K562 (cell line): Measurements from ENCODE around the gene FSTL4. TPM values are rescaled to one million over a fixed set of nuclear protein-coding genes. Genes with fewer than 3 reads are reported as not detected.

Experiments
- ATAC-seq: fragments of 200-7000 bp; cut with Tn5 transposase; 3 replicates; pipeline ENCODE4 v1.9.1; 2020; ENCODE audit warnings: moderate library complexity
- BruUV-seq: library from RNA; stranded (reverse); fragments of 400-500 nt; replicated peaks from 2 replicates; lab custom pipeline; 2021; lab: Mats Ljungman, UMichigan
- CTCF ChIA-PET: fragments of 300-600 bp; formaldehyde crosslinking; extraction: SDS; loops from one replicate; lab custom pipeline; 2021; ENCODE audit warnings: low intra/inter-chr PET ratio; lab: Yijun Ruan, JAX
- POLR2A ChIA-PET: fragments of 300-600, 350-650 bp; sonication (Branson Sonifier 250); formaldehyde crosslinking; extraction: SDS; loops from one replicate; lab custom pipeline; 2021; ENCODE audit warnings: antibody characterized with exemption, inconsistent platforms; lab: Yijun Ruan, JAX
- DNase-seq, 4 experiments: peaks; one replicate each; pipeline versions ENCODE4 v3.0.0 to v3.0.0-alpha.2; 2011 to 2018; ENCODE audit warnings: low spot score in 3 of 4, mixed read lengths in 3 of 4; ENCODE audit errors: extremely low read depth in 1 of 4
- FAIRE-seq: peaks from 2 replicates; lab custom pipeline; 2011; peaks lifted over from hg19 to GRCh38; lab: Jason Lieb, UNC
- H2AFZ ChIP-seq: 2 replicates; pipeline ENCODE4 v1.6.0; 2011; ENCODE audit warnings: low read depth, low read length, control low read depth, inconsistent platforms
- H3K27ac ChIP-seq: fragments of 200-600 bp; 3 replicates; pipeline ENCODE4 v1.8.0; 2011; ENCODE audit warnings: low read depth, mild to moderate bottlenecking, control low read depth, inconsistent platforms, low read length, moderate library complexity, mixed read lengths; ENCODE audit errors: extremely low read depth
- H3K27me3 ChIP-seq, 2 experiments: fragments of 300-600 bp in 1 of 2; 2 replicates in 1 of 2; 3 replicates in 1 of 2; pipeline versions ENCODE4 v1.6.0 to v1.8.0; 2011; ENCODE audit warnings: inconsistent platforms in 2 of 2, low read length in 2 of 2, mild to moderate bottlenecking in 1 of 2, mixed read lengths in 1 of 2, moderate library complexity in 1 of 2; ENCODE audit not compliant: control insufficient read depth in 2 of 2, insufficient read depth in 2 of 2
- H3K36me3 ChIP-seq: fragments of 300-600 bp; 3 replicates; pipeline ENCODE4 v1.8.0; 2011; ENCODE audit warnings: mild to moderate bottlenecking, low read length, inconsistent platforms; ENCODE audit not compliant: control insufficient read depth, insufficient read depth
- H3K4me1 ChIP-seq, 2 experiments: fragments of 200-600 bp in 1 of 2; replicated peaks in 1 of 2; 2 replicates in 1 of 2; 3 replicates in 1 of 2; pipeline versions ENCODE4 v1.5.1 to v1.8.0; 2011; ENCODE audit warnings: inconsistent platforms in 2 of 2, low read length in 2 of 2, mild to moderate bottlenecking in 1 of 2, mixed read lengths in 1 of 2, moderate library complexity in 1 of 2; ENCODE audit not compliant: control insufficient read depth in 2 of 2, insufficient read depth in 2 of 2
- H3K4me2 ChIP-seq: 2 replicates; pipeline ENCODE4 v1.6.1; 2011; ENCODE audit warnings: low read length, control low read depth, inconsistent platforms, mixed read lengths; ENCODE audit not compliant: insufficient read depth
- H3K4me3 ChIP-seq: fragments of 200-600 bp; sonication (generic), shearing (Covaris generic); 2 replicates; pipeline ENCODE4 v1.5.1; 2016; ENCODE audit warnings: control low read depth, inconsistent platforms
- H3K79me2 ChIP-seq: fragments of 200-600 bp; 3 replicates; pipeline ENCODE4 v1.8.0; 2011; ENCODE audit warnings: low read length, inconsistent platforms; ENCODE audit not compliant: control insufficient read depth, insufficient read depth
- H3K9ac ChIP-seq, 2 experiments: 2 replicates each; pipeline versions ENCODE4 v1.6.0 to v1.6.1; 2011; ENCODE audit warnings: low read depth in 2 of 2, low read length in 2 of 2, control low read depth in 1 of 2, inconsistent platforms in 1 of 2, mild to moderate bottlenecking in 1 of 2, mixed read lengths in 1 of 2; ENCODE audit not compliant: insufficient read depth in 1 of 2
- H3K9me1 ChIP-seq: one replicate; pipeline ENCODE4 v1.6.0; 2011; ENCODE audit warnings: inconsistent platforms, mild to moderate bottlenecking, low read length, moderate library complexity; ENCODE audit not compliant: control insufficient read depth, insufficient read depth
- H3K9me3 ChIP-seq: replicated peaks from 2 replicates; pipeline ENCODE4 v1.5.1; 2011; ENCODE audit warnings: low read depth, low read length, inconsistent platforms; ENCODE audit not compliant: control insufficient read depth, insufficient read depth
- H4K20me1 ChIP-seq: replicated peaks from 2 replicates; pipeline ENCODE4 v1.6.1; 2011; ENCODE audit warnings: low read length, inconsistent platforms, mixed read lengths; ENCODE audit not compliant: control insufficient read depth, insufficient read depth
- CBFA2T2 ChIP-seq: fragments of 450-650 bp; conservative IDR thresholded peaks from 2 replicates; pipeline ENCODE4 v1.6.1; 2017; ENCODE audit warnings: mild to moderate bottlenecking
- CXXC5 ChIP-seq: fragments of 250-450 bp; sonication (Bioruptor Pico); IDR thresholded peaks from 2 replicates; pipeline ENCODE4 v1.8.0; 2022; ENCODE audit warnings: inconsistent platforms, mild to moderate bottlenecking, moderate library complexity
- E2F6 ChIP-seq, 2 experiments: IDR thresholded peaks; 2 replicates each; pipeline ENCODE4 v1.6.1; 2011; ENCODE audit warnings: borderline replicate concordance in 1 of 2, control low read depth in 1 of 2, low read depth in 1 of 2, low read length in 1 of 2, mild to moderate bottlenecking in 1 of 2, mixed read lengths in 1 of 2, moderate library complexity in 1 of 2; ENCODE audit not compliant: insufficient read depth in 1 of 2, insufficient read length in 1 of 2, poor library complexity in 1 of 2, severe bottlenecking in 1 of 2; ENCODE audit errors: extremely low read depth in 1 of 2
- FOXK1 ChIP-seq: sonication (generic); formaldehyde crosslinking; IDR thresholded peaks from 2 replicates; pipeline ENCODE4 v1.8.0; 2022; ENCODE audit warnings: missing genetic modification reagents, mild to moderate bottlenecking, borderline replicate concordance
- HDAC1 ChIP-seq, 2 experiments: fragments of 450-650 bp; IDR thresholded peaks; 2 replicates each; pipeline ENCODE4 v1.6.1; 2016 to 2017; ENCODE audit warnings: inconsistent platforms in 1 of 2, mild to moderate bottlenecking in 1 of 2, moderate library complexity in 1 of 2
- HNRNPUL1 ChIP-seq: fragments of 200-400 bp; formaldehyde crosslinking; IDR thresholded peaks from 2 replicates; pipeline ENCODE4 v1.6.1; 2017; ENCODE audit warnings: low read length
- IRF1 ChIP-seq: sonication (generic); formaldehyde crosslinking; IDR thresholded peaks from 2 replicates; pipeline ENCODE4 v1.8.0; 2022; ENCODE audit warnings: missing genetic modification reagents, mild to moderate bottlenecking, borderline replicate concordance
- LEF1 ChIP-seq: fragments of 450-650 bp; IDR thresholded peaks from 2 replicates; pipeline ENCODE4 v1.6.1; 2016; ENCODE audit warnings: mild to moderate bottlenecking
- NFIC ChIP-seq: fragments of 450-650 bp; IDR thresholded peaks from 2 replicates; pipeline ENCODE4 v1.6.1; 2017; ENCODE audit warnings: mild to moderate bottlenecking, inconsistent platforms
- POLR2H ChIP-seq: IDR thresholded peaks from 2 replicates; pipeline ENCODE4 v1.6.1; 2016; ENCODE audit warnings: missing genetic modification characterization, low read depth, mild to moderate bottlenecking, control low read depth, missing compliant biosample characterization, moderate library complexity
- RBM25 ChIP-seq: fragments of 200-400 bp; formaldehyde crosslinking; IDR thresholded peaks from 2 replicates; pipeline ENCODE4 v1.6.1; 2018; ENCODE audit warnings: low read length, low read depth, moderate library complexity; ENCODE audit not compliant: severe bottlenecking
- SOX6 ChIP-seq: fragments of 450-650 bp; IDR thresholded peaks from 2 replicates; pipeline ENCODE4 v1.6.1; 2014; ENCODE audit warnings: mild to moderate bottlenecking
- SRSF9 ChIP-seq: fragments of 200-400 bp; formaldehyde crosslinking; IDR thresholded peaks from 2 replicates; pipeline ENCODE4 v1.6.1; 2017; ENCODE audit warnings: low read depth, low read length, borderline replicate concordance
- ZFP1 ChIP-seq: fragments of 450-650 bp; formaldehyde crosslinking; IDR thresholded peaks from 2 replicates; pipeline ENCODE4 v1.4.0; 2020; ENCODE audit warnings: mild to moderate bottlenecking, mixed read lengths
- ZNF121 ChIP-seq: sonication (generic); formaldehyde crosslinking; conservative IDR thresholded peaks from 2 replicates; pipeline ENCODE4 v1.8.0; 2022; ENCODE audit warnings: missing genetic modification reagents
- WGBS: fragments of 100-300 bp; shearing (Covaris generic); methylation state at CpG from one replicate; pipeline ENCODE4 v1.1.6; 2016; ENCODE audit warnings: low coverage, mixed read lengths; ENCODE audit not compliant: insufficient coverage; ENCODE audit errors: missing lambda C conversion rate; 5-methylcytosine and 5-hydroxymethylcytosine counted together
- in situ Hi-C: fragments of 300-500 bp; cut with MboI; formaldehyde crosslinking; loops from 4 replicates; pipeline ENCODE4 v1.15.0; 2018; ENCODE audit warnings: inconsistent platforms, mixed read lengths
- intact Hi-C: fragments of 100-400 bp; cut with micrococcal nuclease; formaldehyde crosslinking; loops from 2 replicates; pipeline ENCODE4 v1.14.2; 2022
- polyA plus RNA-seq, 8 experiments: library from polyadenylated mRNA; depleted of rRNA in 4 of 8; stranded (reverse) in 5 of 8; unstranded in 3 of 8; fragments of >200 nt; fragmentation: Nextera tagmentation in 2 of 8; fragmentation: Illumina TruSeq in 1 of 8; extraction: Ambion mirVana in 2 of 8; extraction: Trizol in 1 of 8; gene quantifications; 2 replicates each; pipeline versions ENCODE4 v1.2.1 to v1.2.3, GENCODE V29; 2011 to 2014; ENCODE audit warnings: inconsistent platforms in 1 of 8, missing spikeins in 1 of 8
- total RNA-seq, 7 experiments: library from RNA; depleted of rRNA in 6 of 7; stranded (reverse); fragments of >200 nt in 6 of 7; fragmentation: Illumina TruSeq in 2 of 7; extraction: Trizol in 2 of 7; gene quantifications; 2 replicates each; pipeline versions ENCODE4 v1.2.1 to v1.2.3, GENCODE V29; 2011 to 2021; ENCODE audit warnings: low replicate concordance in 1 of 7
- TF ChIP-seq, protein P1 (sequence below): fragments of 450-650 bp; IDR thresholded peaks from 2 replicates; pipeline ENCODE4 v1.6.1; 2016
- TF ChIP-seq, protein P2 (sequence below): fragments of 250-450 bp; sonication (Bioruptor Pico); IDR thresholded peaks from 2 replicates; pipeline ENCODE4 v1.5.0; 2021; ENCODE audit warnings: mild to moderate bottlenecking, borderline replicate concordance

Gene FSTL4
- total and polyA plus RNA-seq, 9 of the 15 experiments (the other 6 are each of a cell fraction or from before 2014, with no cell fraction given) = 0.08 to 0.18 (median 0.10) TPM; not detected in 5

- TF ChIP-seq SRSF9 (no peak), LEF1 (no peak), POLR2H (tag) (no peak)
These were observed 72.5 kb downstream of the FSTL4 start (continued) for GRCh38 chr5:133539818-133540217.

- intact Hi-C loops = no loop called here
- no peaks in the 10 kb centered on the region for H3K9me3 ChIP-seq
- H3K36me3 ChIP-seq = no peaks in the 10 kb centered on the region
- no peak overlapping the region for H3K4me2 ChIP-seq
- ATAC-seq = no peak
- no peaks in the 10 kb centered on the region for H3K79me2 ChIP-seq
- H3K9ac ChIP-seq = no peak overlapping the region
- ChIA-PET CTCF (no interaction called here), POLR2A (no interaction called here)
- H3K4me3 ChIP-seq = no peak overlapping the region
- no peak for FAIRE-seq
- DNase-seq = no peak
- H3K27me3 ChIP-seq = peaks cover 2 to 5% of the 10 kb centered on the region in 2 experiments; a peak in 2 of 5 replicates
- H3K4me1 ChIP-seq = no peaks in the 10 kb centered on the region
- no TSS peak for BruUV-seq
- 2% methylated on average over 4 of the region's 7 CpGs for WGBS
- H3K9me1 ChIP-seq = no peaks in the 10 kb centered on the region
- no peak overlapping the region for H2AFZ ChIP-seq
- no peaks in the 10 kb centered on the region for H4K20me1 ChIP-seq
- in situ Hi-C loops = no loop called here
- no peak overlapping the region for H3K27ac ChIP-seq
- TF ChIP-seq HDAC1 (IDR thresholded peaks at IDR 0.05) (no peak), FOXK1 (no peak), E2F6 (IDR thresholded peaks at IDR 0.05; ENCODE audit: borderline replicate concordance in 1 of 2, extremely low read depth in 1 of 2, insufficient read depth in 1 of 2, insufficient read length in 1 of 2, low read depth in 1 of 2, low read length in 1 of 2, poor library complexity in 1 of 2, severe bottlenecking in 1 of 2) (no peak), RBM25 (no peak), CXXC5 (no peak), ZNF121 (CRISPR knock-in tag) (no peak), IRF1 (CRISPR knock-in tag) (no peak), NFIC (no peak), SOX6 (no peak), ZFP1 (CRISPR knock-in tag) (no peak), HNRNPUL1 (no peak), CBFA2T2 (no peak)
- TF ChIP-seq, protein P1, sequence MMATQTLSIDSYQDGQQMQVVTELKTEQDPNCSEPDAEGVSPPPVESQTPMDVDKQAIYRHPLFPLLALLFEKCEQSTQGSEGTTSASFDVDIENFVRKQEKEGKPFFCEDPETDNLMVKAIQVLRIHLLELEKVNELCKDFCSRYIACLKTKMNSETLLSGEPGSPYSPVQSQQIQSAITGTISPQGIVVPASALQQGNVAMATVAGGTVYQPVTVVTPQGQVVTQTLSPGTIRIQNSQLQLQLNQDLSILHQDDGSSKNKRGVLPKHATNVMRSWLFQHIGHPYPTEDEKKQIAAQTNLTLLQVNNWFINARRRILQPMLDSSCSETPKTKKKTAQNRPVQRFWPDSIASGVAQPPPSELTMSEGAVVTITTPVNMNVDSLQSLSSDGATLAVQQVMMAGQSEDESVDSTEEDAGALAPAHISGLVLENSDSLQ = no peak
- TF ChIP-seq, protein P2, sequence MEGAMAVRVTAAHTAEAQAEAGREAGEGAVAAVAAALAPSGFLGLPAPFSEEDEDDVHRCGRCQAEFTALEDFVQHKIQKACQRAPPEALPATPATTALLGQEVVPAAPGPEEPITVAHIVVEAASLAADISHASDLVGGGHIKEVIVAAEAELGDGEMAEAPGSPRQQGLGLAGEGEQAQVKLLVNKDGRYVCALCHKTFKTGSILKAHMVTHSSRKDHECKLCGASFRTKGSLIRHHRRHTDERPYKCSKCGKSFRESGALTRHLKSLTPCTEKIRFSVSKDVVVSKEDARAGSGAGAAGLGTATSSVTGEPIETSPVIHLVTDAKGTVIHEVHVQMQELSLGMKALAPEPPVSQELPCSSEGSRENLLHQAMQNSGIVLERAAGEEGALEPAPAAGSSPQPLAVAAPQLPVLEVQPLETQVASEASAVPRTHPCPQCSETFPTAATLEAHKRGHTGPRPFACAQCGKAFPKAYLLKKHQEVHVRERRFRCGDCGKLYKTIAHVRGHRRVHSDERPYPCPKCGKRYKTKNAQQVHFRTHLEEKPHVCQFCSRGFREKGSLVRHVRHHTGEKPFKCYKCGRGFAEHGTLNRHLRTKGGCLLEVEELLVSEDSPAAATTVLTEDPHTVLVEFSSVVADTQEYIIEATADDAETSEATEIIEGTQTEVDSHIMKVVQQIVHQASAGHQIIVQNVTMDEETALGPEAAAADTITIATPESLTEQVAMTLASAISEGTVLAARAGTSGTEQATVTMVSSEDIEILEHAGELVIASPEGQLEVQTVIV (CRISPR knock-in tag) = no peak
These were observed 73.6 kb downstream of the FSTL4 start for GRCh38 chr5:133538718-133539117.
